A204.1 (cell line): ENCODE measurements around the gene SAFB2.

Source experiments
- FAIRE-seq: peaks from 2 replicates; lab custom pipeline; 2012; peaks lifted over from hg19 to GRCh38; lab: Jason Lieb, UNC

SAFB2 gene

GRCh38 chr19:5579697-5580096, 42.9 kb downstream of the SAFB2 start:
- no peak for FAIRE-seq

DNA sequence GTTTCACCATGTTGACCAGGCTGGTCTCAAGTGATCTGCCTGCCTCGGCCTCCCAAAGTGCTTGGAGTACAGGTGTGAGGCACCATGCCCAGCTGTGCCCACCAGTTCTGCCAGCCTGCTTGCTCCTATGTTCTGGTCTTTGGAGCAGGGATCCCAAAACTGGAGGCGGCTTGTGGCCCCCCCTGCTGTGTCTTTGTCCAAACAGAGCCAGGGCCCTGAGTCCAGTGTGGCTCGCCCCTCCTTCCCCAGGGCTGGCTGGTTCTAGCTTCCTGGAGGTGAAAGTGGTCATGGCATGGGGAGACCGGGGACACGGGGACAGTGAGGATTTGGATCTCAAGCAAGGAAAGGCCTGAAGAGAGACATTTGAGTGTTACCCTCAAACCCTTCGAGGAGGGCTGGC, 43.3 kb downstream of the SAFB2 start:
- FAIRE-seq, result no peak

GRCh38 chr19:5578097-5578846, 44.3 kb downstream of the SAFB2 start:
- no peak for FAIRE-seq

DNA sequence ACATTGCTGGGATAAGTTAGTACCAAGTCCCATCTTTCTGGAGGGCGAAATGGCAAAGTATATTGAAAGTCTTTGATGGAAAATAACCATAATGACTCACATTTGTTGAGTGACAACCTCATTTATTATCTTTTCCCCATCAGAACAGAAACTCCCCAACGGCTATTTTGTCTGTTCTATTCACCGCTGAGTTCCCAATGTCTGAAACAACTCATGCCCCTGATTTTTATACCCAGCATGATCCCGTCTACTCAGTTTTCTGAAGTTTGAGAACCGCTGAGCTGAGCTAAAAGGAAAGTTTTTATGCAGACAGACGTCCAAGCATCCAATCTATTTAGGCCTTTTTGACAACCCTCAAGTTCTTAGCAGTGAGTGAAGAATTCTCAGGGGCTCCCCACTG, 47.0 kb downstream of the SAFB2 start:
- no peak for FAIRE-seq

- FAIRE-seq, result no peak
Measured at GRCh38 chr19:5572556-5573286, 49.9 kb downstream of the SAFB2 start.

GRCh38 chr19:5571777-5572176, 50.8 kb downstream of the SAFB2 start:
- no peak for FAIRE-seq

- FAIRE-seq, result no peak
Measured at GRCh38 chr19:5567970-5568407, 54.6 kb downstream of the SAFB2 start.

DNA sequence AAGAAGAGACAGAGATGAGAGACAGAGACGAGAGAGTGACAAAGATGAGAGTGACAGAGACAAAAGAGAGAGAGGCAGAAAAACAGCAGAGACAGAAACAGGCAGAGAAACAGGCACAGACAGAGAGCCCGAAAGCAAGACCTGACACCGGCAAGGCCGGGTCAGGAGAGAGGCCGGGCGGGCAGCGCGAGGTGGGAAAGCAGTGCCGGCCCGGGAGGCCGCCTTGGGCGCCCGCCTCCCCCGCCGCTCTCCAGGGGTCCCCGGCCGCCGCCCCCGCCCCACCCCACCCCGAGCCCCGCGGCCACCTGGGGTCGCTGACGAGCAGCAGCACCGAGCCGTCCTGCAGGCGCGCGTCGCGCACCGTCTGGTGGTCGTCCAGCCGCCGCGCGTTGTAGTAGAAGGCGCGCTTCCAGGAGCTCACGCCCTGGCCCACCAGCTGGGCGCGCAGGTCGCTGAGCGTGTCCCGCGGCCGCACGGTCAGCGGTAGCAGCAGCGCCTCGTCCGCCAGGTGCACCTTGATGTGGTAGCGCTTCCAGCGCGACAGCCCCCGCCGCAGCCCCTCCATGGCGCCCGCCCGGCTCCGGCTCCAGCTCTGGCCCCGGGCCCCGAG, 55.1 kb downstream of the SAFB2 start, which contains the start of gene TINCR:
TSS of gene TINCR (minus strand) at position 594 of the 610 bp plus-strand sequence.
- FAIRE-seq, result no peak

GRCh38 chr19:5564930-5565329, 57.6 kb downstream of the SAFB2 start:
- no peak for FAIRE-seq

DNA sequence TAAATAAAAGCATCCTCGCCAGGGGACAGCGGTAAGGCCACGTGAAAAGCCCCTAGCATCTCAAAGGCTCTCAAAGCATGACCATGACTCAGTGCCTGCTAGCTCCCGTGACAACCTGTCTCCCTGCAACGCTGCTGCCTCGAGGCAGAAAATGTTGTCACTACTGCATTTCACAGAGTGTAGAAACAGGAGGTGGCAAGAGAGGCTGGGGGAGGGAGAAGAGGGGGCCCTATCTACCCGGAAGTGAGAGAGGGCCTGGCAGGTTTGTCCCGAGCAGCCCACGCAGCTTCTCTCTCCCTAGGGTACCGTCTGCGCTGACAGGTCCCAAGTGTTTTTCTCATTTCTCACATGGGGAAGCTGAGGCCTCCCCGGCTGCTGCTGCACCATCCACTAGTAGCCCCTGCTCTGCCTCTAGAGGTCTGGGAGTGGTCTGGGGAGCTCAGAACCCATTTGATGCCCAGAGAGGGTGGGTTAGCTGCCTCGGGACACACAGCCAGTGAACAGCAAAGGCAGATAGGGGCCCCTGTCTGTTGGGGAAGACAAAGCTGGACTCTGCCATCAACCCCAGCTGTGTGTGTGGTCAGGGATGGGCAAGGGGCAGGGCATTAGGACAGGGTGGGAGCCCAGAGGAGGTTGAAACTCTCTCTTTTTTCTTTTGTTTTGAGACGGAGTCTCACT, 58.5 kb downstream of the SAFB2 start:
- no peak for FAIRE-seq

- FAIRE-seq, result no peak
Measured at GRCh38 chr19:5563008-5563431, 59.6 kb downstream of the SAFB2 start.

DNA sequence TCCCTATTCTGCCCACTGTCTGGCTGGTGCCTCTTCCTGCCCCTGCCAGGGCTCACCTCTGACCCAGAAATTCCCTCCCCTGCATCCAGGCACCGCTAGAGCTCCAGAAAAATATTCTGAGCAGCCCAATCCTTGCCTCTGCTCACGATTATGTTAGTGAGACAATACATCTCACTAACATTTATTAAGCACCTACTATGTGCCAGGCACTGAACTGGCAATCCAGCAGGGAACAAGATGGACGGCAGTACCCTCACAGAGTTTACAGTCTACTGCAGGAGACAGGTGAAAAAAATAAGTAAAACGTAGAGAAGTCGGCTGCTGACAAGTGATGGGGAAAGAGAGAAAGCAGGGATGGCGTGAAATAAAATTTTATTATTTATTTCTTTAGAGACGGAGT, 60.3 kb downstream of the SAFB2 start:
- no peak for FAIRE-seq

DNA sequence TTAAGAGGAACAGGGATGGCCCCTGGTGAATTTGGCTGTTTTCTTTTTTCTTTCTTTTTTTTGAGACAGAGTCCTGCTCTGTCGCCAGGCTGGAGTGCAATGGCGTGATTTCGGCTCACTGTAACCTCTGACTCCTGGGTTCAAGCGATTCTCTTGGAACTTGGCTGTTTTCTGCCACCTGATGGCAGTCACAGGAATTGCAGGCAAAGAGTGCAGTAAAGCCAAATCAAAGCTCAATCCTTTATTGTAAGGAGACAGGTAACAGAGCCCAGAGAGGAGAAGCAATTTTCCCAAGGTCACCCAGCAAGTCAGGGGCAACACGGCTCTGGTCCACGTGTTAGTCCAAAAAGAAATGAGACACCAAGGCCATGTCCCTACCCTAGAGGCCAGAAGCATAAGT, 61.0 kb downstream of the SAFB2 start:
- FAIRE-seq, result no peak

GRCh38 chr19:5560156-5560555, 62.4 kb downstream of the SAFB2 start:
- FAIRE-seq, result no peak

- no peak for FAIRE-seq
Measured at GRCh38 chr19:5559804-5560133, 62.8 kb downstream of the SAFB2 start.

DNA sequence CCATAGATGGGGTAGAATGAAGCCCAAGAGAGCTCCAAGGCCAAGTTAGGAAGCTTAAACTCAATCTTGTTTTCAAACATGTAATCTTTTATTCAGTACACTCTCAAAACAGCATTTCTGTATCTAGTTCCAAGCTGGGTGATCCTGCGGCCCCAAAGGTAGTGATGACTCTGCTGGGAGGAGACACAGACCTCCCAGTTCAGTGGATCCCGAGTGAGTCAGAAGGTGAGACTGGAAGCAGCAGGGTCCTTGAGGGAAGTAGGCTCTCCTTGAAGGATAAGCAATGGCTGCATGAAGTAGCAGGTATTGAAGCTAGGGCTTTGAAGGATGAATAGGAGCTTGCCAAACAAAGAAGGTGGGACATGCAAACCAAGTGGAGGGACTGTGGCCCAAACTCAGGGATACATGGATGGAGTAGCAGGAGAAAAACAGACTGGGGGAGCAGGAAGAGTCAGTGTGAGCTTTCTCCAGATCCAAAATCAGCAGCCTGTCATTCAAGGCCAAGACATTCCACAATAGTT, 64.4 kb downstream of the SAFB2 start:
- no peak for FAIRE-seq

GRCh38 chr19:5557691-5558090, 64.9 kb downstream of the SAFB2 start:
- FAIRE-seq, result no peak

DNA sequence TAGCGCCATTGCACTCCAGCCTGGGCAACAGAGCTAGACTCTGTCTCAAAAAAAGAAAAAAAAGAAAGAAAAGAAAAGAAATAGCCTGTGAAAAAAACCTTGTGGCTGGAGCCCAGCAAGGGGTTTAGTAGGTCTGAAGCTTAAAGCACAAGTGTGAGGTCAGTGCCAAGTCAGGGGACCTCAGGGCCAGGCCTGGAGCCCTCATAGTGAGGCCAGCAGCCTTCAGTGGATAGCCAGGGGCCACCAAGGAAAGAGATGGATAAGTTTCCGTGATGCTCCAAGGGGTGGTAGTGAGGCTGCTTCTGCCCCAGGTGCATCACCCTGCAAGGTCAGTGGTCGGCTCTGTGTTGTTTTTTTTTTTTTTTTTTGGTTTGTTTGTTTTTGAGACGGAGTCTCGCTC, 67.7 kb downstream of the SAFB2 start:
- no peak for FAIRE-seq

- no peak for FAIRE-seq
Measured at GRCh38 chr19:5553892-5554291, 68.7 kb downstream of the SAFB2 start.

GRCh38 chr19:5547881-5548280, 74.7 kb downstream of the SAFB2 start:
- FAIRE-seq, result no peak

DNA sequence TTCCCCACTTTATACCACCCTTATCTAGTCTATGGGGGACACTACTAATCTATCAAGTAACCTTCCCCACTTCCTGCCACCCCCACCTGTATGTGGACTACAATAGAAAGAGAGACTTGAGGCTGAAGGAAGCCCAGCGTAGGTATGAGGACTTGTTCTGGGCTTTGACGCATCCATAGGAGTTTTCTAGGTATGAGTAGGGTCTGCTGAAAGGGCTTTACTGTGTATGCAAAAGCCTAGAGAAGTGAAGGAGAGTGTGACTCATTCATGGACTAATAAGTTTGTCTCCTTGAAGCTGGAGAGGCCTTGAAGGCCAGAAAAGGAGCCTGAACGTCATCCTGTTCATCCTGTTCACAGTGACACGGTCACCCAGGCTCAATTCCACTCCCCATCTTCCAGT, 76.6 kb downstream of the SAFB2 start:
- no peak for FAIRE-seq

GRCh38 chr19:5545051-5545450, 77.5 kb downstream of the SAFB2 start:
- no peak for FAIRE-seq

GRCh38 chr19:5542665-5543064, 79.9 kb downstream of the SAFB2 start:
- FAIRE-seq, result no peak
